ENCODE measurements around the gene MYOM1.
A peak's percentile ranks its signal among the peaks of the same experiment; 100 is the strongest.

Gene MYOM1

DNA sequence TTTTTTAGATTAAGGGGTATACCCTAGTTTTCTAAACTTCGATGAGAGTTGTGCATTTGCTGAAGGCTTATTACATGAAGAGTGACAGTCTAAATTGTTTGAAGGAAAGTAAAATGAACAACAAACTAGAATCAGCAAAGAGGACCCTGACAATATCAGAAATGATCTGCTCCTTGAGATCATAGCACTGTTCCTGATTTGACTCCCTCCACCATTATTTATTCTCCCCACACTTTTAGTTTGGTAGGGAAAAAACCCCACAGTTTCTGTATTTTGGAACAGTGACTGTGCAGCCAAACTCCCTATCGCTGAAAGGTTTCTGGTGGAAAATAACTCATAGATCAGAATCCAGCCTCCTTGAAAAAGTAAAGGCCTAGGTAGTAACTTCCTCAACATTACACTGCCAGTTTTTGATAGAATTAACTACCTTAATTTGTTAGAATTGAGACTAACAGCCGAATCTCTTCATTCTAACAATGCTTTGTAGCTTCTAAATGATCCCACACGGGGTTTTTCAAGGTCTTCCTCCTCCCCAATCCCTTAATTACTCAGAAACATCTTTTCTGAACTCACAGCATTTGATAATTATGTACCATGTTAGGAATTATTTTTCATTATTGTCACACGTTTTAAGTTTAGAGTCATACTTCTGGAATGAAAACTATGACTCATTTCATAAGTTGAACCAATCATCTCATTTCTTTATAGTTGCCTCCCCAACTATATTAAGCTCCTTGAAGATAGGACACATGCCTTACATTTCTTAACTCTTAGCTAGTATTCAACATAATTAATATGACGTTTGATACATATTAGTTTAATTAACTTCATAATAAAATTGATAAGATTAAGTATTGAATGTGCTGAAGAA is 30.7 kb upstream of the MYOM1 start:
- Histone ChIP-seq H3K4me3 (ENCODE audit: low read depth, low read length) (no peak overlapping the region), H3K27ac (no peak overlapping the region), H3K4me2 (ENCODE audit: low read length) (no peak overlapping the region), H3K9me3 (ENCODE audit: control insufficient read depth, low read length) (no peaks in the 10 kb centered on the region), H3K27me3 (ENCODE audit: control insufficient read depth, insufficient read depth, low read length) (no peaks in the 10 kb centered on the region), H3K9ac (no peak overlapping the region), H2AFZ (no peak overlapping the region), H3K36me3 (ENCODE audit: control insufficient read depth, insufficient read depth, low read length) (no peaks in the 10 kb centered on the region), H3K4me1 (peaks cover 4% of the 10 kb centered on the region), H3K79me2 (peaks cover 20% of the 10 kb centered on the region)
- TF ChIP-seq CTCF (IDR thresholded peaks at IDR 0.05), result no peak

- H3K27ac ChIP-seq, result peak overlapping the region; percentile 94
- peak overlapping the region; percentile 79 for H2AFZ ChIP-seq
- H3K79me2 ChIP-seq, result peaks cover 11% of the 10 kb centered on the region
- H3K9ac ChIP-seq, result peak overlapping the region; percentile 82
- no peaks in the 10 kb centered on the region for H3K9me3 ChIP-seq (ENCODE audit: control insufficient read depth, low read length)
- H3K4me3 ChIP-seq (ENCODE audit: low read depth, low read length), result peak overlapping the region; percentile 83
- H3K27me3 ChIP-seq (ENCODE audit: control insufficient read depth, insufficient read depth, low read length), result no peaks in the 10 kb centered on the region
- peak overlapping the region; percentile 84 for H3K4me2 ChIP-seq (ENCODE audit: low read length)
- H3K4me1 ChIP-seq, result peaks cover 4% of the 10 kb centered on the region
- TF ChIP-seq CTCF (IDR thresholded peaks at IDR 0.05), result no peak
- no peaks in the 10 kb centered on the region for H3K36me3 ChIP-seq (ENCODE audit: control insufficient read depth, insufficient read depth, low read length)
Observed at GRCh38 chr18:3248658-3249359, 29.0 kb upstream of the MYOM1 start.

DNA sequence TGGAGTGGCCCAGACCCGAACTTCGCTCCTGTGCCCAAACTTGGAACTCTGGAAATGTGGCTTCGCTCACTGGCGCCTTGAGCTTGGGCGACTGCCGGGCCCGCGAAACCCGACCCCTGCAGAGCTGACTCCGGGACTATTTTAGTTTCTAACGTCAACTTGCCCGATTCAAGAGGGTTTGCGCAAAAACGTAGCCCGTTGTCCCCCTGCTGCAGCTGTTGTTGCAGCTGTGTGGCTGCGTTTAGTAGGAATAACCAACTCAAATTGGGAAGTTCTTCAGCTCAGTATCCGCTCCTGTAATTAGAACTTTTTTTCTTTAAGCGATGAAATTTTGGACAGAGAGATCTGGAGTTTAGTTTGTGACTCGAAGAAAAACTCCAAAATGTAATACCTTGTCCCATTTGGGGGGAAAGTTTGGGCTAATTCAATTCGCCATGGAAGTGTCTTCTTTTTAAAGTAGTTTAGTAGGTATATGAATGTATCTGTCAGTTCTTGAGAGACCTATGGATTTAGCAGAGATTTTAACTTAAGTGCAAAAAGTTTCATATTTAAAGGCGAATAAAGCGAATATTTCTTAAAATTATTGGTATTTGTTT is 28.4 kb upstream of the MYOM1 start:
- Histone ChIP-seq H3K4me1 (peaks cover 4% of the 10 kb centered on the region), H3K9ac (peak overlapping the region; percentile 82), H3K27me3 (ENCODE audit: control insufficient read depth, insufficient read depth, low read length) (no peaks in the 10 kb centered on the region), H2AFZ (peak overlapping the region; percentile 79), H3K27ac (peak overlapping the region; percentile 94), H3K4me2 (ENCODE audit: low read length) (peak overlapping the region; percentile 84), H3K9me3 (ENCODE audit: control insufficient read depth, low read length) (no peaks in the 10 kb centered on the region), H3K36me3 (ENCODE audit: control insufficient read depth, insufficient read depth, low read length) (no peaks in the 10 kb centered on the region), H3K4me3 (ENCODE audit: low read depth, low read length) (peak overlapping the region; percentile 83), H3K79me2 (peaks cover 11% of the 10 kb centered on the region)
- TF ChIP-seq CTCF (IDR thresholded peaks at IDR 0.05), result no peak

- H3K4me3 ChIP-seq (ENCODE audit: low read depth, low read length), result peak within 1 kb of the TSS; percentile 83
- H3K9ac ChIP-seq, result peak within 1 kb of the TSS; percentile 82
- no peaks in the 10 kb centered on the region for H3K9me3 ChIP-seq (ENCODE audit: control insufficient read depth, low read length)
- peaks cover 4% of the 10 kb centered on the region for H3K4me1 ChIP-seq
- no peaks in the 10 kb centered on the region for H3K27me3 ChIP-seq (ENCODE audit: control insufficient read depth, insufficient read depth, low read length)
- peak within 1 kb of the TSS; percentile 84 for H3K4me2 ChIP-seq (ENCODE audit: low read length)
- no peaks in the 10 kb centered on the region for H3K36me3 ChIP-seq (ENCODE audit: control insufficient read depth, insufficient read depth, low read length)
- no peak for TF ChIP-seq CTCF (IDR thresholded peaks at IDR 0.05)
- peaks cover 11% of the 10 kb centered on the region for H3K79me2 ChIP-seq
- peak within 1 kb of the TSS; percentile 79 for H2AFZ ChIP-seq
- peak within 1 kb of the TSS; percentile 94 for H3K27ac ChIP-seq
Observed at GRCh38 chr18:3247240-3248061, 27.7 kb upstream of the MYOM1 start, which contains the start of gene MYL12A. Gene MYL12A, plus strand, starts transcription at chr18:3247801. Its CDS starts 5,447 bp downstream, at chr18:3253248.

Data from parathyroid adenoma (tissue), 2 donors.